ENCODE measurements around the gene FOXP4. TPM values are rescaled to one million over a fixed set of nuclear protein-coding genes. Genes with fewer than 3 reads are reported as not detected.

The FOXP4 gene
- total and polyA plus RNA-seq, 5 donors from 2014 or later: 0.26 to 9.9 (median 0.38) TPM

- H3K4me1 ChIP-seq (ENCODE audit: control insufficient read depth, insufficient read depth, low read length, poor library complexity, severe bottlenecking): peaks cover 20% of the 10 kb centered on the region
- Mint-ChIP-seq H3K4me1 (peaks cover 0 to 21% (median 12%) of the 10 kb centered on the region in 4 donors), H3K9me3 (no peaks in the 10 kb centered on the region), H3K4me3 (no peak overlapping the region), H3K27ac (no peak overlapping the region), H3K36me3 (peaks cover 4% of the 10 kb centered on the region), H3K27me3 (peaks cover 57% of the 10 kb centered on the region)
- ATAC-seq (ENCODE audit: low read depth in 2 of 2) (no peak), DNase-seq (no peak)
- H3K27ac ChIP-seq (ENCODE audit: insufficient read depth, low read length, poor library complexity, severe bottlenecking): no peak overlapping the region
- H3K36me3 ChIP-seq (ENCODE audit: control insufficient read depth, insufficient read depth, low read length): no peaks in the 10 kb centered on the region
- H3K4me3 ChIP-seq (ENCODE audit: low read depth, low read length): no peak overlapping the region
- H3K9me3 ChIP-seq (ENCODE audit: control insufficient read depth in 2 of 2, low read length in 2 of 2): no peaks in the 10 kb centered on the region
- peaks cover 11% of the 10 kb centered on the region for H3K27me3 ChIP-seq (ENCODE audit: control insufficient read depth, insufficient read depth, low read length)
Observed at GRCh38 chr6:41535766-41536165, 10.4 kb upstream of the FOXP4 start.

GRCh38 chr6:41536795-41537758 lies 9.1 kb upstream of the FOXP4 start:
- H3K36me3 Mint-ChIP-seq: peaks cover 1% of the 10 kb centered on the region
- H3K4me3 Mint-ChIP-seq: no peak overlapping the region
- Histone ChIP-seq H3K9me3 (ENCODE audit: control insufficient read depth in 2 of 2, low read length in 2 of 2) (no peaks in the 10 kb centered on the region), H3K4me1 (ENCODE audit: control insufficient read depth, insufficient read depth, low read length, poor library complexity, severe bottlenecking) (peaks cover 8% of the 10 kb centered on the region), H3K27ac (ENCODE audit: insufficient read depth, low read length, poor library complexity, severe bottlenecking) (no peak overlapping the region), H3K36me3 (ENCODE audit: control insufficient read depth, insufficient read depth, low read length) (no peaks in the 10 kb centered on the region), H3K27me3 (ENCODE audit: control insufficient read depth, insufficient read depth, low read length) (peaks cover 11% of the 10 kb centered on the region), H3K4me3 (ENCODE audit: low read depth, low read length) (no peak overlapping the region)
- ATAC-seq (ENCODE audit: low read depth in 2 of 2): no peak
- H3K27ac Mint-ChIP-seq: peak overlapping the region in 1 of 3 donors; percentile 66
- H3K27me3 Mint-ChIP-seq: peaks cover 57% of the 10 kb centered on the region
- no peaks in the 10 kb centered on the region for H3K9me3 Mint-ChIP-seq
- no peak for DNase-seq
- peaks cover 0 to 10% (median 7%) of the 10 kb centered on the region in 4 donors for H3K4me1 Mint-ChIP-seq

GRCh38 chr6:41538556-41539182 lies 7.5 kb upstream of the FOXP4 start:
- no peaks in the 10 kb centered on the region for H3K4me1 Mint-ChIP-seq
- Histone ChIP-seq H3K4me1 (ENCODE audit: control insufficient read depth, insufficient read depth, low read length, poor library complexity, severe bottlenecking) (no peaks in the 10 kb centered on the region), H3K9me3 (ENCODE audit: control insufficient read depth in 2 of 2, low read length in 2 of 2) (no peaks in the 10 kb centered on the region), H3K27ac (ENCODE audit: insufficient read depth, low read length, poor library complexity, severe bottlenecking) (no peak overlapping the region), H3K4me3 (ENCODE audit: low read depth, low read length) (no peak overlapping the region), H3K27me3 (ENCODE audit: control insufficient read depth, insufficient read depth, low read length) (peaks cover 8% of the 10 kb centered on the region), H3K36me3 (ENCODE audit: control insufficient read depth, insufficient read depth, low read length) (no peaks in the 10 kb centered on the region)
- no peak overlapping the region for H3K4me3 Mint-ChIP-seq
- H3K9me3 Mint-ChIP-seq: no peaks in the 10 kb centered on the region
- no peaks in the 10 kb centered on the region for H3K36me3 Mint-ChIP-seq
- H3K27me3 Mint-ChIP-seq: peaks cover 50% of the 10 kb centered on the region
- DNase-seq (no peak), ATAC-seq (ENCODE audit: low read depth in 2 of 2) (no peak)
- no peak overlapping the region for H3K27ac Mint-ChIP-seq

- peaks cover 51% of the 10 kb centered on the region for H3K27me3 Mint-ChIP-seq
- H3K27ac Mint-ChIP-seq: no peak overlapping the region
- H3K4me3 Mint-ChIP-seq: no peak overlapping the region
- no peaks in the 10 kb centered on the region for H3K9me3 Mint-ChIP-seq
- no peaks in the 10 kb centered on the region for H3K4me1 Mint-ChIP-seq
- ATAC-seq (ENCODE audit: low read depth in 2 of 2) (no peak), DNase-seq (no peak)
- Histone ChIP-seq H3K27ac (ENCODE audit: insufficient read depth, low read length, poor library complexity, severe bottlenecking) (no peak overlapping the region), H3K27me3 (ENCODE audit: control insufficient read depth, insufficient read depth, low read length) (peaks cover 8% of the 10 kb centered on the region), H3K4me1 (ENCODE audit: control insufficient read depth, insufficient read depth, low read length, poor library complexity, severe bottlenecking) (no peaks in the 10 kb centered on the region), H3K9me3 (ENCODE audit: control insufficient read depth in 2 of 2, low read length in 2 of 2) (no peaks in the 10 kb centered on the region), H3K36me3 (ENCODE audit: control insufficient read depth, insufficient read depth, low read length) (no peaks in the 10 kb centered on the region), H3K4me3 (ENCODE audit: low read depth, low read length) (no peak overlapping the region)
- no peaks in the 10 kb centered on the region for H3K36me3 Mint-ChIP-seq
Observed at GRCh38 chr6:41539204-41539603, 7.0 kb upstream of the FOXP4 start.

GRCh38 chr6:41541364-41541763 lies 4.8 kb upstream of the FOXP4 start:
- no peaks in the 10 kb centered on the region for H3K9me3 ChIP-seq (ENCODE audit: control insufficient read depth in 2 of 2, low read length in 2 of 2)
- H3K36me3 ChIP-seq (ENCODE audit: control insufficient read depth, insufficient read depth, low read length): no peaks in the 10 kb centered on the region
- H3K4me1 ChIP-seq (ENCODE audit: control insufficient read depth, insufficient read depth, low read length, poor library complexity, severe bottlenecking): peaks cover 10% of the 10 kb centered on the region
- H3K27ac Mint-ChIP-seq: no peak overlapping the region
- peaks cover 0 to 13% (median 6%) of the 10 kb centered on the region in 4 donors for H3K4me1 Mint-ChIP-seq
- no peak for DNase-seq
- H3K27me3 Mint-ChIP-seq: peaks cover 57% of the 10 kb centered on the region
- no peaks in the 10 kb centered on the region for H3K9me3 Mint-ChIP-seq
- no peaks in the 10 kb centered on the region for H3K36me3 Mint-ChIP-seq
- no peak for ATAC-seq (ENCODE audit: low read depth in 2 of 2)
- peaks cover 2% of the 10 kb centered on the region for H3K27me3 ChIP-seq (ENCODE audit: control insufficient read depth, insufficient read depth, low read length)
- H3K4me3 Mint-ChIP-seq: peak overlapping the region in 1 of 4 donors; percentile 49
- H3K4me3 ChIP-seq (ENCODE audit: low read depth, low read length): no peak overlapping the region
- H3K27ac ChIP-seq (ENCODE audit: insufficient read depth, low read length, poor library complexity, severe bottlenecking): no peak overlapping the region

GRCh38 chr6:41543087-41543486 lies 3.1 kb upstream of the FOXP4 start:
- ATAC-seq (ENCODE audit: low read depth in 2 of 2): no peak
- Histone ChIP-seq H3K4me1 (ENCODE audit: control insufficient read depth, insufficient read depth, low read length, poor library complexity, severe bottlenecking) (peaks cover 21% of the 10 kb centered on the region), H3K27me3 (ENCODE audit: control insufficient read depth, insufficient read depth, low read length) (peaks cover 2% of the 10 kb centered on the region), H3K27ac (ENCODE audit: insufficient read depth, low read length, poor library complexity, severe bottlenecking) (no peak overlapping the region), H3K9me3 (ENCODE audit: control insufficient read depth in 2 of 2, low read length in 2 of 2) (no peaks in the 10 kb centered on the region), H3K36me3 (ENCODE audit: control insufficient read depth, insufficient read depth, low read length) (no peaks in the 10 kb centered on the region), H3K4me3 (ENCODE audit: low read depth, low read length) (no peak overlapping the region)
- no peak overlapping the region for H3K27ac Mint-ChIP-seq
- H3K36me3 Mint-ChIP-seq: no peaks in the 10 kb centered on the region
- DNase-seq: no peak
- H3K4me1 Mint-ChIP-seq: peaks cover 0 to 20% (median 7%) of the 10 kb centered on the region in 4 donors
- peak overlapping the region in 1 of 4 donors; percentile 57 for H3K4me3 Mint-ChIP-seq
- no peaks in the 10 kb centered on the region for H3K9me3 Mint-ChIP-seq
- peaks cover 56% of the 10 kb centered on the region for H3K27me3 Mint-ChIP-seq

GRCh38 chr6:41545247-41545702 lies 906 bp upstream of the FOXP4 start:
- DNase-seq: no peak
- H3K27me3 Mint-ChIP-seq: peaks cover 59% of the 10 kb centered on the region
- ATAC-seq (ENCODE audit: low read depth in 2 of 2): no peak
- no peaks in the 10 kb centered on the region for H3K36me3 Mint-ChIP-seq
- Histone ChIP-seq H3K9me3 (ENCODE audit: control insufficient read depth in 2 of 2, low read length in 2 of 2) (no peaks in the 10 kb centered on the region), H3K4me3 (ENCODE audit: low read depth, low read length) (no peak overlapping the region), H3K27me3 (ENCODE audit: control insufficient read depth, insufficient read depth, low read length) (peaks cover 6% of the 10 kb centered on the region), H3K36me3 (ENCODE audit: control insufficient read depth, insufficient read depth, low read length) (no peaks in the 10 kb centered on the region), H3K4me1 (ENCODE audit: control insufficient read depth, insufficient read depth, low read length, poor library complexity, severe bottlenecking) (peaks cover 35% of the 10 kb centered on the region), H3K27ac (ENCODE audit: insufficient read depth, low read length, poor library complexity, severe bottlenecking) (no peak overlapping the region)
- H3K4me3 Mint-ChIP-seq: peak overlapping the region; percentile 78 to 92 (median 82)
- H3K9me3 Mint-ChIP-seq: no peaks in the 10 kb centered on the region
- H3K27ac Mint-ChIP-seq: peak overlapping the region in 2 of 3 donors; percentile 21 to 65
- peaks cover 0 to 29% (median 14%) of the 10 kb centered on the region in 4 donors for H3K4me1 Mint-ChIP-seq

All from CD4-positive, CD25-positive, alpha-beta regulatory T cell (primary cell).